ENCODE measurements around the gene VASH1.
A peak's percentile ranks its signal among the peaks of the same experiment; 100 is the strongest.

The VASH1 gene

GRCh38 chr14:76761136-76761959 is at the start of gene VASH1:
TSS of gene VASH1 (plus strand) at chr14:76761468. CDS start at chr14:76762822, 1,354 bp downstream.
- no peak within 1 kb of the TSS for H3K27ac ChIP-seq (ENCODE audit: low read depth, low read length)

GRCh38 chr14:76713121-76713520 is 48.1 kb upstream of the VASH1 start:
- no peaks in the 10 kb centered on the region for H3K9me3 ChIP-seq (ENCODE audit: control insufficient read depth in 5 of 5, low read length in 5 of 5)
- H3K27ac ChIP-seq (ENCODE audit: low read depth, low read length), result no peak overlapping the region
- no peaks in the 10 kb centered on the region for H3K36me3 ChIP-seq (ENCODE audit: control insufficient read depth in 5 of 5, insufficient read depth in 5 of 5, low read length in 5 of 5)
- H3K9ac ChIP-seq (ENCODE audit: low read length in 5 of 5), result no peak overlapping the region
- peaks cover 1 to 30% (median 22%) of the 10 kb centered on the region in 5 donors for H3K4me1 ChIP-seq (ENCODE audit: control insufficient read depth in 5 of 5, insufficient read depth in 5 of 5, low read length in 5 of 5)
- H3K27me3 ChIP-seq (ENCODE audit: control insufficient read depth in 5 of 5, insufficient read depth in 4 of 5, low read length in 5 of 5), result no peaks in the 10 kb centered on the region
- no peak overlapping the region for H3K4me3 ChIP-seq (ENCODE audit: low read depth in 1 of 5, low read length in 5 of 5)

More at GRCh38 chr14:76761136-76761959, at the start of gene VASH1:
- H3K9me3 ChIP-seq (ENCODE audit: control insufficient read depth in 5 of 5, low read length in 5 of 5), result no peaks in the 10 kb centered on the region
- no peaks in the 10 kb centered on the region for H3K36me3 ChIP-seq (ENCODE audit: control insufficient read depth in 5 of 5, insufficient read depth in 5 of 5, low read length in 5 of 5)
- H3K4me3 ChIP-seq (ENCODE audit: low read depth in 1 of 5, low read length in 5 of 5), result peak within 1 kb of the TSS; percentile 80 to 87 (median 84)
- H3K27me3 ChIP-seq (ENCODE audit: control insufficient read depth in 5 of 5, insufficient read depth in 4 of 5, low read length in 5 of 5), result no peaks in the 10 kb centered on the region
- H3K4me1 ChIP-seq (ENCODE audit: control insufficient read depth in 5 of 5, insufficient read depth in 5 of 5, low read length in 5 of 5), result peaks cover 9 to 43% (median 24%) of the 10 kb centered on the region in 5 donors
- peak within 1 kb of the TSS; percentile 7 to 84 (median 61) for H3K9ac ChIP-seq (ENCODE audit: low read length in 5 of 5)

GRCh38 chr14:76714470-76714869 is 46.8 kb upstream of the VASH1 start:
- H3K9ac ChIP-seq (ENCODE audit: low read length in 5 of 5), result no peak overlapping the region
- peaks cover 3 to 38% (median 28%) of the 10 kb centered on the region in 5 donors for H3K4me1 ChIP-seq (ENCODE audit: control insufficient read depth in 5 of 5, insufficient read depth in 5 of 5, low read length in 5 of 5)
- no peak overlapping the region for H3K27ac ChIP-seq (ENCODE audit: low read depth, low read length)
- no peaks in the 10 kb centered on the region for H3K9me3 ChIP-seq (ENCODE audit: control insufficient read depth in 5 of 5, low read length in 5 of 5)
- H3K27me3 ChIP-seq (ENCODE audit: control insufficient read depth in 5 of 5, insufficient read depth in 4 of 5, low read length in 5 of 5), result no peaks in the 10 kb centered on the region
- no peaks in the 10 kb centered on the region for H3K36me3 ChIP-seq (ENCODE audit: control insufficient read depth in 5 of 5, insufficient read depth in 5 of 5, low read length in 5 of 5)
- no peak overlapping the region for H3K4me3 ChIP-seq (ENCODE audit: low read depth in 1 of 5, low read length in 5 of 5)

DNA sequence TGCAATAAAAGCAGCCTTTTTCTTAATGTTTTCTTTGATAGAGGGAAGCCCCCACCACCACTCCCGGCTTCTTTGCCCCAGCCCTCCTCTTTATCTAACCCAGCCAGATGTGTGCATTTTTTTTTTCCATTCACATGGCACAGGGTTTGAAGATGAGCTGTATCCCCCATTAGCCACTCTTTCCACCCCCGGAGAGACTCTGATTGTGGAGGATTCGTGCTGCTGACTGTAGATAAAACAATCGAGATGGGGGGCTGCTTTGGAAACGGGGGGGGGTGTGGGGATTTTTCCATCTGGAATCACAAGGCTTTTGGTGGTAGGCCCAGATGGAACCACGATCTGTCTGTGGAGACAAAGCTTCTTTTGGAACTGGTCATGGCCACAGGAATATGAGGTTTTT is 46.2 kb upstream of the VASH1 start:
- Histone ChIP-seq H3K4me1 (ENCODE audit: control insufficient read depth in 5 of 5, insufficient read depth in 5 of 5, low read length in 5 of 5) (peaks cover 10 to 42% (median 34%) of the 10 kb centered on the region in 5 donors), H3K9ac (ENCODE audit: low read length in 5 of 5) (no peak overlapping the region), H3K9me3 (ENCODE audit: control insufficient read depth in 5 of 5, low read length in 5 of 5) (no peaks in the 10 kb centered on the region), H3K4me3 (ENCODE audit: low read depth in 1 of 5, low read length in 5 of 5) (peak overlapping the region in 1 of 5 donors; percentile 13), H3K27me3 (ENCODE audit: control insufficient read depth in 5 of 5, insufficient read depth in 4 of 5, low read length in 5 of 5) (no peaks in the 10 kb centered on the region), H3K36me3 (ENCODE audit: control insufficient read depth in 5 of 5, insufficient read depth in 5 of 5, low read length in 5 of 5) (no peaks in the 10 kb centered on the region), H3K27ac (ENCODE audit: low read depth, low read length) (peak overlapping the region; percentile 43)

DNA sequence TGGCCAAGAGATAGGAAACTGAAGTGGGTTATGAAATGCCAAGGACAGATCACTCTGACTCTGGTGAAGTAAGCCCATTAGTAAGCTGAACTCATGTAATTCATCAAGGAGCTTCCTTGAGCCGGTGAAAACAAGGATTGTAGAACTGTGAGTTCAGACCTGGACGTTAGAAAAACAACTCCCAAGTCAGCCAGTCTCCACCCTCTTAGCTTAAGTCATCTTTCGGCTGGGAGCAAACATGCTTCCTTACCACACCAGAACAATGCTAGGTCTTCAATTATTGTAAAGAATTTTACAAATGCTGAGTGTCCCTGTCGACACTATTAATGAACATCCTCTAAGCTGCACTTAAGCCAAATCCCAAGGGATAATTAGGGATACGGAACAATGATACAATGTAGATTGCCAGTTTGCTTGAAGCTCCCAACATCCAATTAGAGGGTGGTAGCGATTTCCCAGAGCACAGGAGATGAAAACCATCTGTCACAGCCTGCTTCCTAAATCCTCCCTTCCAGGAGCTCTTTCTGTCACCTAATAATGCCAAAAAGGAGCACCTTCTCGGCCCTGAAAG is 45.7 kb upstream of the VASH1 start:
- no peaks in the 10 kb centered on the region for H3K36me3 ChIP-seq (ENCODE audit: control insufficient read depth in 5 of 5, insufficient read depth in 5 of 5, low read length in 5 of 5)
- H3K4me1 ChIP-seq (ENCODE audit: control insufficient read depth in 5 of 5, insufficient read depth in 5 of 5, low read length in 5 of 5), result peaks cover 14 to 47% (median 39%) of the 10 kb centered on the region in 5 donors
- H3K4me3 ChIP-seq (ENCODE audit: low read depth in 1 of 5, low read length in 5 of 5), result peak overlapping the region in 1 of 5 donors; percentile 13
- H3K27me3 ChIP-seq (ENCODE audit: control insufficient read depth in 5 of 5, insufficient read depth in 4 of 5, low read length in 5 of 5), result no peaks in the 10 kb centered on the region
- peak overlapping the region; percentile 43 for H3K27ac ChIP-seq (ENCODE audit: low read depth, low read length)
- H3K9ac ChIP-seq (ENCODE audit: low read length in 5 of 5), result no peak overlapping the region
- H3K9me3 ChIP-seq (ENCODE audit: control insufficient read depth in 5 of 5, low read length in 5 of 5), result no peaks in the 10 kb centered on the region

GRCh38 chr14:76716285-76716684 is 45.0 kb upstream of the VASH1 start:
- Histone ChIP-seq H3K27me3 (ENCODE audit: control insufficient read depth in 5 of 5, insufficient read depth in 4 of 5, low read length in 5 of 5) (no peaks in the 10 kb centered on the region), H3K27ac (ENCODE audit: low read depth, low read length) (no peak overlapping the region), H3K9me3 (ENCODE audit: control insufficient read depth in 5 of 5, low read length in 5 of 5) (no peaks in the 10 kb centered on the region), H3K4me1 (ENCODE audit: control insufficient read depth in 5 of 5, insufficient read depth in 5 of 5, low read length in 5 of 5) (peaks cover 15 to 50% (median 42%) of the 10 kb centered on the region in 5 donors), H3K4me3 (ENCODE audit: low read depth in 1 of 5, low read length in 5 of 5) (no peak overlapping the region), H3K9ac (ENCODE audit: low read length in 5 of 5) (no peak overlapping the region), H3K36me3 (ENCODE audit: control insufficient read depth in 5 of 5, insufficient read depth in 5 of 5, low read length in 5 of 5) (no peaks in the 10 kb centered on the region)

- H3K9me3 ChIP-seq (ENCODE audit: control insufficient read depth in 5 of 5, low read length in 5 of 5), result no peaks in the 10 kb centered on the region
- H3K9ac ChIP-seq (ENCODE audit: low read length in 5 of 5), result no peak overlapping the region
- H3K27ac ChIP-seq (ENCODE audit: low read depth, low read length), result no peak overlapping the region
- H3K27me3 ChIP-seq (ENCODE audit: control insufficient read depth in 5 of 5, insufficient read depth in 4 of 5, low read length in 5 of 5), result no peaks in the 10 kb centered on the region
- no peaks in the 10 kb centered on the region for H3K36me3 ChIP-seq (ENCODE audit: control insufficient read depth in 5 of 5, insufficient read depth in 5 of 5, low read length in 5 of 5)
- no peak overlapping the region for H3K4me3 ChIP-seq (ENCODE audit: low read depth in 1 of 5, low read length in 5 of 5)
- peaks cover 15 to 55% (median 42%) of the 10 kb centered on the region in 5 donors for H3K4me1 ChIP-seq (ENCODE audit: control insufficient read depth in 5 of 5, insufficient read depth in 5 of 5, low read length in 5 of 5)
Measured at GRCh38 chr14:76717508-76718290, 43.6 kb upstream of the VASH1 start.

DNA sequence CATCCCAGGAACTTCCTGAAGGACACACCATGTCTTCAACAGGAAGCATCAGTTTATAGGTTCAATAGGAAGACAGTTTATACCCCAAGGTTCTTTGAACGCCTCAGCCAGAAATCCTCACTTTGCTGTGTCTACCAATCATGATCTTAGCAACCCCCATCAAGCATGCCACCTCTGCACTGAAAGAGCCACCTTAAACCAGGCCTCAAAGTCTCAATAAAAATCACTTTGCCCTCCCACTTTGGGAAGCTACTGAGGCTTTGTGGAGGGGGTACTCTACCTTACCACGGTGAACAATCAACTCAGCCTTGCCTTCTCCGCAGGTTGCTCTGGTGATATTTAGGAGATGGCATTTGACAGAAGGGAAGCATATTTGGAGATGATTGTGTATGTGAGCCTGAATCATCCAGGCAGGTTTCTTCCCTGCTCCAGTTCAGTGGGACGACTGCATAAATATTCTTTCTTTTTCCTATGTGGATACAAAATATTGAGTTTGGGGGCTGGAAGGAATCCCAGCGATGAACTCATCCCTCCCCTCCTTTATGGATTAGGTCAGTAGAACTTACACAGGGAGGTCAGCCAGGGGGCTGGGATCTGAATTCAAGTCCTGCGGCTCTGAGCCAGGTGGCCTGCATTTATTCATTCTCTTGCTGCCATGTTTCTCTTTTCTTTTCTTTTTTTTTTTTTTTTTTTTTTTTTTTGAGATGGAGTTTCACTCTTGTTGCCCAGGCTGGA is 42.8 kb upstream of the VASH1 start:
- no peaks in the 10 kb centered on the region for H3K36me3 ChIP-seq (ENCODE audit: control insufficient read depth in 5 of 5, insufficient read depth in 5 of 5, low read length in 5 of 5)
- H3K4me3 ChIP-seq (ENCODE audit: low read depth in 1 of 5, low read length in 5 of 5), result no peak overlapping the region
- H3K9ac ChIP-seq (ENCODE audit: low read length in 5 of 5), result no peak overlapping the region
- no peak overlapping the region for H3K27ac ChIP-seq (ENCODE audit: low read depth, low read length)
- peaks cover 15 to 57% (median 42%) of the 10 kb centered on the region in 5 donors for H3K4me1 ChIP-seq (ENCODE audit: control insufficient read depth in 5 of 5, insufficient read depth in 5 of 5, low read length in 5 of 5)
- no peaks in the 10 kb centered on the region for H3K9me3 ChIP-seq (ENCODE audit: control insufficient read depth in 5 of 5, low read length in 5 of 5)
- no peaks in the 10 kb centered on the region for H3K27me3 ChIP-seq (ENCODE audit: control insufficient read depth in 5 of 5, insufficient read depth in 4 of 5, low read length in 5 of 5)

DNA sequence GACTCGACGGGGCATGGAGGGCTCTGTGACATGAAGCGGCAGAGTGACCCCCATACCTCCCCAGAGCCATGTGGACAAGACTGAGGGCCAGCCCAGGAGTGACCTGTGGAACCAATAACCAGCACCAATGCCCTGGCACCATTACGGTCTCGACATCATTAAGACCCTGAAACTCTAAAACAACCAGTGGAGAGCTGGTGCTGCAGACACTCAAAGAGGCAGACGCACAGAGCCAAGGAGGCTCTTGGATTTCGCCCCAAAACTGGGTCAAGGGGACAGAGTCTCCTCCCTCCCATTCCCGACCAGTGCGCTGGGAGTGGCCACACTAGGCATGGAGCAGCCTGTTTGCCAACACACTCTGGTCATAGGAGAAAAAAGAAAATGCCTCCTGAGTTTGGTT is 41.6 kb upstream of the VASH1 start:
- H3K4me1 ChIP-seq (ENCODE audit: control insufficient read depth in 5 of 5, insufficient read depth in 5 of 5, low read length in 5 of 5), result peaks cover 15 to 57% (median 42%) of the 10 kb centered on the region in 5 donors
- peak overlapping the region in 2 of 5 donors; percentile 19 for H3K9ac ChIP-seq (ENCODE audit: low read length in 5 of 5)
- H3K36me3 ChIP-seq (ENCODE audit: control insufficient read depth in 5 of 5, insufficient read depth in 5 of 5, low read length in 5 of 5), result no peaks in the 10 kb centered on the region
- no peaks in the 10 kb centered on the region for H3K27me3 ChIP-seq (ENCODE audit: control insufficient read depth in 5 of 5, insufficient read depth in 4 of 5, low read length in 5 of 5)
- H3K4me3 ChIP-seq (ENCODE audit: low read depth in 1 of 5, low read length in 5 of 5), result no peak overlapping the region
- H3K27ac ChIP-seq (ENCODE audit: low read depth, low read length), result peak overlapping the region; percentile 80
- H3K9me3 ChIP-seq (ENCODE audit: control insufficient read depth in 5 of 5, low read length in 5 of 5), result no peaks in the 10 kb centered on the region

Data from subcutaneous abdominal adipose tissue (tissue), 5 donors.